HT1080 (cell line): ENCODE measurements around the gene ROBO4. TPM values are rescaled to one million over a fixed set of nuclear protein-coding genes. Genes with fewer than 3 reads are reported as not detected.

Source experiments
- DNase-seq: peaks from one replicate; pipeline ENCODE4 v3.0.0-alpha.2; 2015; ENCODE audit warnings: low read depth
- total RNA-seq: library from RNA; depleted of rRNA; stranded (reverse); fragments of >200 nt; shearing (Covaris generic); gene quantifications from 2 replicates; pipeline ENCODE4 v1.2.3, GENCODE V29; 2014; rRNA removed

Gene ROBO4
- total RNA-seq, 1 experiment from 2014 or later, result 21.1 TPM

- DNase-seq, result no peak
These were observed 53.0 kb downstream of the ROBO4 start for GRCh38 chr11:124844664-124845079.

GRCh38 chr11:124843616-124843910 lies 54.1 kb downstream of the ROBO4 start:
- no peak for DNase-seq

GRCh38 chr11:124842305-124842704 lies 55.4 kb downstream of the ROBO4 start:
- no peak for DNase-seq

GRCh38 chr11:124841840-124842239 lies 55.8 kb downstream of the ROBO4 start:
- no peak for DNase-seq

- no peak for DNase-seq
These were observed 56.5 kb downstream of the ROBO4 start for GRCh38 chr11:124841201-124841600.

GRCh38 chr11:124840666-124841065 lies 57.0 kb downstream of the ROBO4 start:
- DNase-seq, result no peak

- no peak for DNase-seq
These were observed 57.6 kb downstream of the ROBO4 start for GRCh38 chr11:124839972-124840621.

GRCh38 chr11:124839128-124839971 lies 58.3 kb downstream of the ROBO4 start:
- no peak for DNase-seq

GRCh38 chr11:124838805-124839127 lies 58.9 kb downstream of the ROBO4 start:
- DNase-seq, result no peak

GRCh38 chr11:124837491-124837856 lies 60.2 kb downstream of the ROBO4 start:
- peak; percentile 83 for DNase-seq

GRCh38 chr11:124835918-124836317 lies 61.7 kb downstream of the ROBO4 start:
- DNase-seq, result no peak

GRCh38 chr11:124834526-124835180 lies 63.0 kb downstream of the ROBO4 start:
- DNase-seq, result no peak

Other genes with a start within 250 kb of the ROBO4 start
- gene SIAE, start 224.1 kb downstream of the ROBO4 start, total RNA-seq, result 4.3 and 5.5 TPM in 2 replicates
- gene SPA17, start 224.0 kb downstream of the ROBO4 start, total RNA-seq, result 17.4 and 17.7 TPM in 2 replicates
- 9.1 and 17.5 TPM in 2 replicates for gene NRGN, start 157.9 kb downstream of the ROBO4 start, total RNA-seq
- gene VSIG2, start 145.6 kb downstream of the ROBO4 start, total RNA-seq, result not detected in 2 replicates
- gene ESAM, start 135.6 kb downstream of the ROBO4 start, total RNA-seq, result 0.43 and 0.66 TPM in 2 replicates
- gene MSANTD2, start 97.5 kb downstream of the ROBO4 start, total RNA-seq, result 13.7 and 14.5 TPM in 2 replicates
- 20.5 and 24.5 TPM in 2 replicates for gene ROBO3, start 32.4 kb downstream of the ROBO4 start, total RNA-seq
- gene HEPN1, start 21.4 kb upstream of the ROBO4 start, total RNA-seq, result 0.05 TPM in 1 of 2 replicates, not detected in the other
- 0.29 TPM in 1 of 2 replicates, not detected in the other for gene HEPACAM, start 38.2 kb upstream of the ROBO4 start, total RNA-seq
- gene CCDC15, start 56.3 kb upstream of the ROBO4 start, total RNA-seq, result 7.4 and 8.1 TPM in 2 replicates
- 9.9 and 10.1 TPM in 2 replicates for gene SLC37A2, start 165.4 kb upstream of the ROBO4 start, total RNA-seq
- gene TMEM218, start 213.8 kb upstream of the ROBO4 start, total RNA-seq, result 24.9 and 29.8 TPM in 2 replicates